LoVo (cell line): ENCODE results near the gene NTM.

Experiments used
- DNase-seq: peaks from one replicate; pipeline ENCODE4 v3.0.0-alpha.2; 2016; ENCODE audit warnings: low spot score

The NTM gene

DNA sequence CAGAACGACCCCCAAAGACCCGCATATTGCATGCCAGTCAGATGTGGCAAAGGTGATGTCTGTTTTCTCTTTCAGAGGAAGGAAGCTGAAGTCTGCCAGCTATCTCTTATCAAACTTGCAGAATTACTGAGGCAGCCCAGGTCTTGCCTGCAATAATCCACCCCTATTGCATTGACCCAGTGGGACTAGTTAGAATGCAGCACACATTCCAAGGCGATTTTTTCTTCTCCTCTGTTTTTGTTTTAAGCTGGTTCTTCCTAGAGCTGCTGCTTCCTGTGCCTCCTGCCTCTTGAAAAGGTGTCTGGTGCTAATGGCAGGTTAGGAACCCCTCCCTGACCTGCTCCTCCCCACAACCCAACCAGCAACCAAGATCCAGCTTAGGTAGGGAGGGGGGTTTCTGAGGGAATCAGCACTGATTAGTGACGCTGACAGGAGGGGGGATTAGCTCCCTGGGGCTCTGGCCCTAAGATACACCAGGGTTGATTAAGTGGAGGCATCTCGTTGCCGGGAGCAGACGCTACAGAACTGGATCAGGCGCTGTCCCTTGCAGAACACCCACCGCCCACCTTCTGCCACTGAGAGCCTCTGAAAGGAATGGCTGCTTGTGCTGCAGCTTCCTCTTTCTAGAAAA lies 2.8 kb downstream of the NTM start:
- no peak for DNase-seq

DNA sequence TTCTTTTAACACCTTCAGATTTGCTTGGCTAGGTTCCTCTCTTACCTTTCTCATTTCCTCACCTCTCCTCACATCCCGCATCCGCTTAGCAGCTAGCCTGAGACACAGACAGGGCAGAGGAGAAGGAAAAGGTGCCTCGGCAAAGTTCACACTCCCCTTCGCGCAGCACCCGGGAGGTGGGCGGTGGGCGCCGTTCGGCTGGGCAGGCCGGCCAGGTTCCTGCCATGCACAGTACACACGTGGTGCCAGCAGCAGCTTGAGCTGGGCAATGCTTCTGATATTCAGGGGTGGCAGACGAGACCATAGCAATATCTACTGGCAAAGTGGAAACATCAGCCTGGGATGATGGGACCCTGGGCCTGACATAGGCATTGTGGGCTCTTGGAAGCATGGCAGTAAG lies 3.3 kb downstream of the NTM start:
- DNase-seq, result no peak

DNA sequence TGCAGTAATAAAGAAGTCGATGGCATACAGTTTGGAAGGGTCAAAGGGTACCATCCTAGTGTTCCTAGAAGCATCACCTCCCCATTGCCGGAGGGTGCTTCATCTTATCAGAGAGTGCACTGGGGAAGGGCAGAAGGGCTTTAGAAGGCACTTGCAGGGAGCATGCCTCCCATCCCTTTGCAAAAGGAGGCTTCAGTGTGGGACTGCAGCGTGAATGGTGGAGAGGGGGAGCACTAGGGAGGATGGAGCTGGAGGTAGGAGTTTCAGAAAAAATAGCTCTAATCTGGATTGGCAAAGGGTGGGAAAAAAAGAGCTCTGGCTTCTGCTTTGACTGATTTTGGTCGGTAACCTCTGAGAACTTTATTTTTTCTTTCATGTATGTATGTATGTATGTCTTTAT lies 5.0 kb downstream of the NTM start:
- no peak for DNase-seq

DNA sequence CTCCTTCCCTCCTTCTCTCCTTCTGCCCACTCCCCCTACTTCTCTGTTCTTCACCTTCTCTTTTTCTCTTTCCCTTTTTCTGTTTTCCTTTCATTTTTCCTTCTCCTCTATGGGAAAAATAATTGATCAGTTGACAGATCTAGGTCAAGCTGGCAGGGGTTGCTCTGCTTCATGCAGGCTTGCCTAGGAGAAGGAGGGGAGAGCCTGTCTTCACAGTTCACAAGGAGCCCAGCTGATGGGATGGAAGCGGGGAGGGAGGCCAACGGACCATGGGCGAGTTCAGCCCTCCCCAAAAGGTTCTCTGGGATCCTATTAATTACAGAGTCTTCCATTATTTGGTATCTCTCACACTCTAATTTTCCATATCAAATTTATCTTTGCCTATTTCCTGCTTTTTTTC lies 5.5 kb downstream of the NTM start:
- DNase-seq, result no peak

DNA sequence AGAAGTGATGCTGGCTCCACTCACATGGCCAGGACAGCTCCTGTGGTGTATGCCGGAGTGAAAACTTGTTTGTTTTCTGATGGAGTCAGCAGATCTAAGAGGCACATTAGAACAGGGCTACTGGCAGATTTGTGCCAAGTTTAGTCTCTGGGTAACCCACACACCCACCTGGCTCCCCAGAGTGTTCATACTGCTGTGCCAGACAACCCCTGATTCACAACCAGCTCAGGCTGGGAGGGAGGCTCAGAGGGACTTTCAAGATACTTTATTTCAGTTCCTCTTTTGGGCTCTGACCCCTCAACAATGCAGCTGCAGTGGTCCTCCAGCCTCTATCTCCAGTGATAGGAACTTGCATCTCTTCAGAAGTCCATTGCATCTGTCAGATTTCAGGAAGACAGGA lies 8.5 kb downstream of the NTM start:
- DNase-seq, result no peak

DNA sequence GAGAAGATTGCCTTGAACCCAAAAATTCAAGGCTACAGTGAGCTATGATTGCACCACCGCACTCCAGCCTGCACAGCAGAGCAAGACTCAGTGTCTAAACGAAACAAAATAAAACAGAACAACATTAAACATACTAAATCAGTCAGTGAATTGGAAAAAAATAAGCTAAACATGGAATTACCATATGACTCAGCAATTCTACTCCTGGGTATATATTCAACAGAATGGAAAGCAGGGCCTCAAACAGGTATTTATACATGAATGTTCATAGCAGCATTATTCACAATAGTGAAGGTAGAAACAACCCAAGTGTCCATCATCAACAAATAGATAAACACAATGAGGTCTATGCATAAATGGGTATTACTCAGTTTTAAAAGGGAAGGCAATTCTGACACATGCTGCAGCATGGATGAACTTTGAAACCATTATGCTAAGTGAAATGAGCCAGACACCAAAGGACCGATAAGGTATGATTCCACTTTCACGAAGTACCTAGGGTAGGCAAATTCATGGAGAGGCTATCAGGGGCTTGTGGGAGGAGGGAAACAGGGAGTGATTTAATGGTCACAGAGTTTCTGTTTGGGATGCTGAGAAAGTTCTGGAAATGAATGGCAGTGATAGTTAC lies 15.5 kb downstream of the NTM start:
- DNase-seq, result no peak

DNA sequence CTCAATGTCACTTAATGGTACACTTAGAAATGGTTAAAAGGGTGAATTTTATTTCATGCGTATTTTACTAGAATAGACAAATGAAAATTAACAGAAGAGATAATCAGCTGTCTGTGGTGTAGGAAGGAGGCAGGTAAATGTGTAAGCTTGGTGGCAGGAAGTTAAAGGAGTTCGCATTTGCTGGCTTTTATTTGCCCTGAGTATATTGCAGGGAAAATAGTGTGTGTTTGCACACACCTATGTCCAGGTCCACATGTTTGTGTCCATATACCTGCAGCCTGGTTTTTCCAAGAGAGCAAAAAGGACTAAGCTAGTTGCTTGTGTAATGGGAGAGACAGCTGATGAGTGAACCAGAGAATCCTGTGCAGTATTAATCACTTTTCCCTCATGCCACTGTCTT lies 16.0 kb downstream of the NTM start:
- no peak for DNase-seq

DNA sequence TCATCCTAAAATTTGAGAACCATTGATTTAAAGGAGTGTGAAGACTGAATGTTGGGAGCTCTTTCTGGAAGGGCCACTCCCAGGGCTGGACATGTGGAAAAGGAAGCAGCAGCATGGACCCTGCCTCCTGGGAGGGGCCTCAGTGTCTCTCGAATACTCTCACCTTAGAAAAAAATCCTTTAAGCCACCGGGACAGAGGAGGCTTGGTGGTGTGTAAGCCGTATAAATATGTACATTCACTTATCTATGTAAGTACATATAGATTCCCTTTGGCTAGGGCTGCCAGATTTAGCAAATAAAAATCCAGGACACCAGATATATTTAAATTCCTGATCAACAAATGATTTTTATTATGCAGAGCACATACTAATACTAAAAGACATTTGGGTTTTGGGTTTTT lies 17.6 kb downstream of the NTM start:
- DNase-seq, result no peak

DNA sequence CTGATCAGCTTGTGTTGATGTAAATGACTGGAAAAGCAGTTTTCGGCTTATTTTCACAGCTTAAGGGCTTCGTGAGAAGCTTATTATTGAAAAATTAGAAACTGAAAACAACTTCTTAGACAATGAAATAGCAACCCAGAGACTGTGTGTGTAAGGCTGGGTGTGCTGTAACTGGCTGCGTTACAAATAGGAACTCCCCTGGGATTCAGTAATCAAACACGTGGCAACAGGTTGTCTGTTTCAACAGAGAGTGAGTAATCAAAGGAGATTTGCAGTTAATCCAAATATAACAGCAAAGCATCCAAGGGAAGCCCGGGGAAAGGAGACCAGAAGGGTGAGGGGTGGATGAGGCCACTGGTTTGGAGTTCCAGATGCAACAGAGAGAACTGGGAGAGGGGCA lies 19.2 kb downstream of the NTM start:
- DNase-seq, result no peak

DNA sequence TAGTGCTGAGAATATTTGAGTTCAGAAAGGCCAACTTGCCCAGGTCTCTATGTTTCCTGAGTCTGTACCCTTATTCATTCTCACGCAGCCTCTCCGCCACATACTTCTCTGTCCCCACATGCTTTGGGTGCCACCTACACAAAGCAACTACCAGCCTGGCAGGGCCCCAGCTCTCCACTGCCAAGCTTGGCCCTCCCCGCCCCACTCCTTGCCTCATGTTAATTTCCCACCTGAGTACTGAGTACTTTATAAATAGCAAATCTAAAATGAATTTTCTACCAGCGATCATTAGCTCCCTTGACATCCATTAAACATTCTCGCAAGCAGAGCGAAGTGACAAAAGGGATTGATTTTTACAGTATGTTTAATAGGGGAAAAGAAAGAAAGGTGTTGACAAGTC lies 20.8 kb downstream of the NTM start:
- DNase-seq, result no peak

DNA sequence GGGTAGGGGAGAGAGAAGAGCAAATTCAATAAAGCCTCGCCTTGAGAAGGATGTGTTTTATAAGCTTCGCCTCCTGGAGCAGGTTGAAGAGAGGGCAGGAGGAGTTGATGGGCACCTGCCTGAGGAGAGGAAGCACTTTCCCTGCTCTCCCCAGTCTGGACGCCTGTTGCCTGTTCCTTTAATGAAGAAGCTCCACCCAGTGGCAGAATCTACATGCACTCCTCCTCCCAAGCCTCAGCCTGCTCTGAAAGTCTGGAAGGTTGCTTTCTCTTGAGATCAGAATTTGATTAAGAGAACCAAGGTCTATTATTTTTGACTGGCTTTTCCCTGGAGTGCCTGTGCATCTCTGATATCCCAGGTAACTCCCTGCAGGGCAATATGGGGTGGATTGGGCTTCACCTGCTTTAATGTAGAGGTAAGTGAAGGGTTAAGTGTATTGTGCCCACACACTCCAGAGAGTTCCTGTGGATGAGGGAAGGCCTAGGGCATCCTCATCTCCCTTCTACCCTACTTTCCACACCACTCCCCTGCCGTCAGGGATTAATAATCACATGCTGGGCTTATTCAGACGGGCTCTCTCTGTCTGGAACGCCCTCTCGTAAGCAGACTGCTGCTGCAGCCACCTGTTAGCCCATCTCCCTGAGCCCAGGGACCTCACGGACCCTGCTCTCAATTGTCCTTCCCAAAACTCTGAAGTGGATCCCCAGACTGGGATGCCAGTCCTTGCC lies 22.3 kb downstream of the NTM start:
- DNase-seq, result no peak

DNA sequence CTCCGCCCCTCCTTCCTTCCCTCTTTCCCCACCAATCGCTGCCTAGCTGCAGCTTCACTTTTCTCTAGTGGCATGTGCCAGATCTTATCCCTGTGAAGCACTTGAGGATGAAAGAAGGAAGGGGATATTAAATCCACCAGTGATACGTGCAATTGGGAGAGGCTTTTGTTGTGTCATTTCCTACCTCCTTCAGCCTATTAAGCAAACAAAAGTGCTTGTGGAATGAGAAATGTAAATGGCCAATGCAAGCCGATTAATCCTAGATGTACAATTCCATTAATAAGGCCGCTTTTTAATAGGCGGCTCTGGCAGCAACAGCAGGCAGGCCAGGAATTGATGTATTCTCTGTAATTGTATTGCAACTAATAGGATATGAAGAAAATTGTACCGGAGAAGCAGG lies 23.3 kb downstream of the NTM start:
- no peak for DNase-seq

DNA sequence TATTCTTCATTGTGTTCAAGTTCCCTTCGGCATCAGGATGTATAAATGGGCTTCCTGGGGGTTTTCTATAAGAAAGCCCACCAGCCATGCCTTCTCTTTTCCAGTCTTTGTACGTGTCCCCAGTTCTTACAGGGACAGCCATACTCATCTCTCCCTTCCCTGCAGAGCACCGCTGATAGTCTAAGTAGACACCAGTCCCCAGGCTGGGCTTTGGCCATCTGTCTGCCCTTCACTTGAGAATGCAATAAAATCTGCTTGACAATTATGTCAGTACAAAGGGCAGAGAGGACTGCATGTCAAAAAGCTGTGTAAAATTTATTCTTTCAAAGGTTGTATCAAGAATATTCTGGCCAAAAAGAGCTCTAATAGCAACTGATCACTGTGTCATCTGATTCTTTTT lies 27.3 kb downstream of the NTM start:
- DNase-seq, result no peak

DNA sequence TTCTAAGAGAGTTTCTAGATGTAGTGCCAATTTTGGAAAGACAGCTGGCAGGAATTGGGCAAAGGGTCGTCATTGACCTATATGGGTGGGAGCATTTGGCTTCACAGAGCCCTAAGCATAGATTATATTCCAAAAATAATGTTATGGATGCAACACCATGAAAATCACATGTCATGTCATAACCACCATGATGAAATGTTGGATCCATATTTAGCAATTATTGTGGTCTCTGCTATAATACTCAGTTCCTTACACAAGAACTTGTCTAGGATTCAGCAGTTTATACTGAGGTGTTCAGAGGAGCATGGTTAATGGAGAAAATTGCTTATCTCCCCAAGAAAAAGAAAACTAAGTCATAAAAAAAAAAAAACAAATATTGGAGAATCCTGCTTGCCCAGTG lies 31.6 kb downstream of the NTM start:
- no peak for DNase-seq

DNA sequence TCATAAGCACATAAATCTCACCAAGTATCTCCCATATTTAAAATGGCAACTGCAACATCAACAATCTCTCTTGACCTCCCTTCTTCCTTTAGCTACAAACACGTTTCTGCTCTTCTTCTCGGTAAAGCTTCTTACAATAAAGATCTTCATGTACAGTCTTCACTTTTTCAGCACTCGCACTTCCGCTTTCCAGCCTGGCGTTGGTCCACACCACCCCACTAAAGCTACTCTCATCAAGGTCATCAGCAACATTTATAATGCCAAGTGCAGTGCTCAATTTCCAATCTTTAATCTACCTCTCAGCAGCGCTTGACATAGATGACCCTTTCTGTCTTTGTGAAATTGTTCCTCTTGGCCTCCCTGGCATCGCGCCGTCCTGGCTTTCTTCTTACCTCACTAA lies 33.6 kb downstream of the NTM start:
- no peak for DNase-seq

DNA sequence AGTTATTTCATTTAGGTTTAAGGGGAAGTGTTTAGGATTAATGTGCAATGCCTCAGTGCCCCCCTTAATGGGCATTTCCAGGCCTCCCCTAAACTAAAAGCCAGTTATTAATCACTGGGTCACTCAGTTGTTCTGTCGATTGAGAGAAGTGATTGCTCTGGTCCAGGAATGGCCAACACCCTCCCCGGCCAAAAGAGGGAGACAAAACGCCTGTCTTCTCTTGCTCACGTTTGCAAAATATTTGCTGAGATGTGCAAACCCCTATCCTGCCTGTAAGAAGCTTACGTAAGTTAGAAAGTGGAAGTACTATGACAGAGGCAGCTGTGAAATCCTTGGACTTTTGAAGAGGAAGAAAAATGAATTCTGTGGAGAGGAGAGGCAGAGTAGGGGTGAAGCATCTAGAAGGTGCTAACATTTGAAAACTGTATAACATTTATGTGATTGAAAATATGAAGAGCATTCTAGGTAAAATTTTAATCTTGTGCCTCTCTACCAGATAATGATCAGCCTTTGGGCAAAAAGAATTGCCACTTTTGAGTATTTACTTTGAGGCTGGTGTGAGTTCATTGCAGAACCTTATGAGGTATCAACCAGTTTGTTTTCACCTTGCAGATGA lies 37.7 kb downstream of the NTM start:
- peak; percentile 6 for DNase-seq

DNA sequence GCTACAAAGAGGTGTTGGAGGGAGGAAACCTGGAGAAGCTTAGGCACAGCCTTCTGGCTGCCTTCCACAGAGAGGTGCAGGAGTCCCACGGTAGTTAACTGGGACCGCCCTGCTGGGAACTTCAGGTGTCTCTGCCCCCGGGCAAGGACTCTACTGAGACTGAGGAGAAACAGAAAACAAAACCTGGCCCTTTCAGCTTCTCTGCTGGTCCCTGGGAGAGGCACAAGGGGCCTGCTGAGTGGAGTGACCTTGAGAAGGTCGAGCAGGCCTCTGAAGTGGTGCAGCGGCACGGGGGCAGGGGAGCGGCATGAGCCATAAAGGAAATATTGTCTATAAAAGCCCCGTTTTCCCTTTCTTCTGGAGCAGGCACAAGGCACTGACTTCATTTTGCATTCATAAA lies 38.9 kb downstream of the NTM start:
- DNase-seq, result no peak

DNA sequence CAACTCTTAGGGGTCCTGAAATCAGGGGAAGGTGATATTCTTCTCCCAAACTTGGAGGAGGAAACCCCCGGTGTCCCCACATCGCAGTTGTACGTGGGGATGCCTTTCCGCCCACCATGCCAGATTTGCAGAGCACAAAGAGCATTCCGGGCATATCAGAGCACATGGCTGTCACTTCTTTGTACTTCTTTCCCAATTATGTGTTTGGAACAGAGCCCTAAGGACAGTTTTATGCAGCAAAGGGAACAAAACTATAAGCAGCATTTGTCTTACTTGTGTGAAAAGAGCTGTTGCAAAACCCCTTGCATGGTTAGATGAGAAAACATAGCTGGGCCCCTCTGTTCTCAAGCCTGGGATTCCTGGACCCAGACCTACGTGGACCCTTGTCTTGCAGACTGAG lies 41.2 kb downstream of the NTM start:
- DNase-seq, result no peak

DNA sequence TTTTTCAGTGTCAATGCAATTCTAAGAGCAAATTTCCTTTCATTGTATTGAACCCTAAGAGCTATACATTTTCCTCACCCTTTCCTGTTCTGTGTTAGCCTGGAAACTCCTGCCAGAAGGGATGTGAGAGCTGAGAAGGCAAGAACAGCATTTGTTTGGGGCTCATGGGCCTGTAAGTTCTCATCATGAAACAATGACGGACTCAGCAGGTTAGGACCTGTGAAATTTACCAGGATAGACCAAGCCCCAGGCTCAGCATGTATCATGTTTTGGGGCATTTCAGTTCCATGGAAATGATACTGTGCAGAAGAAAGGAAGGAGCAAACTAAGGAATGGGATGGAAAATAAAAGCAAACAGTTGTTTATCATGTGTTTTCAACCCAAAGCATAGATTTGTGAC lies 41.6 kb downstream of the NTM start:
- DNase-seq, result no peak

DNA sequence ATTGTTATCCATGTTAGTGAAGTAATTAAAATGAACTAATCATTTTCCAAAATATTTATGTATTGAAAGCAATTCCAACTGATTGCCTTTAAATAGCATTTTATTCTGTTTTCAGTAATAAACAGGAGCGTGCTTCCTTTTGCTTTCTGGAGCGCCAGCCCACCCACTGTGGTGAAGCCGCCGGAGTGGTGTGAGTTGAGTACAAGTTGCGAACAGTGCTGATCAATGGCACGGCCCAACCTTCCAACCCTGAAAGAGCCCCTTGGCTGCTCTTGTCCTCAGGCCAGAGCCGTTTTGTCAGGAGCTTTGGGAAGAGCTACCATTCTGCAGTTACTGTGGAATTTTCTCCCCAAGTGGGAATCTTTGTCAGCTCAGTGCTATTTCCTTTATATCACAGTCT lies 42.8 kb downstream of the NTM start:
- DNase-seq, result no peak

DNA sequence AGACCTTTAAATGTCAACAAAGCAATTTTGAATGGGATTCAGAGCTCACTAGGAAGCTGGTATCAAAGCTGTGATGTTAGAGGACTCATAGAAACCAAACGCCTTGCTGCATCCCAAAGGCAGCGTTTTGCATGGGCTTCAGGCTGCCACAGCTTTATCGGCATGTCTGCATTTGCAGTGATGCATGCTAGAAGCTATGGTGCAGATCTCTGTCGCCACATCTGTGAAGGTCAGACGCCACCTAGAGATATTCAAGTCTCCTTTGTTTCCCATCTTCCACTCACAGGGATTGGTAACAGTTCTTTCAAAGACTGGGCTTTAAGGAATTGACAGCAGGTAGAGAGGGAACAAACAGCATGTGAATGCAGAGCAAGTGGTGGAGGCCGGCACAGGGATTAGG lies 47.8 kb downstream of the NTM start:
- DNase-seq, result no peak

DNA sequence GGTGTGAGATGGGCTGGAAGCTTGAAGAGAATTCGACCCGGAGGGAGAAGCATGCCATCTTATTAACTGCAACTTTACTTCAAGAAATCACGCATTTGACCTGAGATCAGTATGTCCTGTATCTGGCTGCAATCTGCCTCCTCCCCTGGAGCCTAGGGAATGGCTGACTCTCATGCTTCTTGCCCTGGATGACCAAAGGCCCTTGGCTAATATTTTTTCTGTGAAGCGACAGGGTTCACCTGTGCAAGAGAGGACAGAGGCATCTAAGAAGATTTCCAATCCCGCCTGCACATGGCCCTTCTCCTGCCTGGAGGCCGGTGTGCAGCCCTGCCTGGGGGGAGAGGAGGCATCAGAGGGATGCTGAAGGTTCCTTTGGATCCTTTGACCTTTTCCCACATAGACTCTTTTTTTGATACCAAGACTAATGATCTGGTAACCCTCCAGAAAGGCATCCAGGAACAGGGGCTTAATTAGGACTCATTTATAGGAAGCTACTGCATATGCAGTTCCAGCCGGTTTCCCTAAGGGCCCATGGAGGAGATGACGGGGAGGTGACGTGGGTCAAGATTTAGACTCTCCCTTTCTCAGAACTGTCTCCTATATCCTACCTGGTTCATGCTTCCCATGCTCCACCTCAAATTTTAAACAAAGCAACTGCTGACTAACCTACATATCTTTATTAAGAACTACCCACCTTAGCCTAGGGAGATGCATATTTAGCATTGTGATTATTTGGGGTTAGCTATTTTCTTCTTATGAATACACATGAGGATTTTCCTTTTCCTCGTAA lies 50.8 kb downstream of the NTM start:
- DNase-seq, result no peak

DNA sequence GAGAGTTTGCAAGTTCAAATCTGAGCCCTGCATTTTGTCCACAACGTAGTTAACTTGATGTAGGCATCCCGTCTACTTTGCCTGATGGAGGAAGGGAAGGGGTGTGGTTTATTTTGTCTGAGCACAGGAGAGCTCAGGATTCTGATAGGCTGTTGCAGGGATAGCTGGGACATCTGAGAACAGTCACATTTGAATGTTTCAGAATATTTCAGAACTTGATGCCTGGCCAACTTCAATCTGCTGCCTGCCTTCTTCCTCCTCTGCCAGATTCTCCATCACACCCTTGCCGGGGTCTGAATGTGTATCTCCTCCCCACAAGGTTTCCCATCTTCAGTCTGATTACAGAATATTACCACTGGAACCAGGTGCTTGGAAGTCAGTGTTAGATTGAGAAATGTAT lies 51.6 kb downstream of the NTM start:
- DNase-seq, result no peak
